PC-3 (cell line): ENCODE results near the gene APMAP. TPM values are rescaled to one million over a fixed set of nuclear protein-coding genes. Genes with fewer than 3 reads are reported as not detected.

Experiments
- ATAC-seq: fragments of 200-7000 bp; cut with Tn5 transposase; 2 replicates; pipeline ENCODE4 v1.9.1; 2020; ENCODE audit warnings: mild to moderate bottlenecking, moderate library complexity
- BruUV-seq: library from RNA; stranded (reverse); fragments of 400-500 nt; replicated peaks from 2 replicates; lab custom pipeline; 2021; lab: Mats Ljungman, UMichigan
- CTCF ChIA-PET: fragments of 300-600 bp; sonication (Branson Sonifier 250); formaldehyde crosslinking; loops from one replicate; lab custom pipeline; 2022; ENCODE audit warnings: antibody characterized with exemption; lab: Charles Lee
- POLR2A ChIA-PET: fragments of 300-600 bp; sonication (Branson Sonifier 250); formaldehyde crosslinking; loops from one replicate; lab custom pipeline; 2022; ENCODE audit warnings: antibody characterized with exemption; ENCODE audit not compliant: unreplicated experiment; lab: Charles Lee
- DNase-seq: peaks from one replicate; pipeline ENCODE4 v3.0.0-alpha.2; 2015
- H2AFZ ChIP-seq: fragments of 300-600 bp; sonication (generic); 2 replicates; pipeline ENCODE4 v1.6.0; 2016; ENCODE audit warnings: antibody characterized with exemption, low read length
- H3F3A ChIP-seq: fragments of 300-600 bp; sonication (generic); one replicate; pipeline ENCODE4 v1.6.0; 2017; ENCODE audit warnings: antibody characterized with exemption, low read length, control low read depth, mild to moderate bottlenecking; ENCODE audit not compliant: unreplicated experiment
- H3K27ac ChIP-seq: fragments of 300-600 bp; sonication (generic); 2 replicates; pipeline ENCODE4 v1.5.1; 2016; ENCODE audit warnings: mild to moderate bottlenecking, low read length
- H3K27me3 ChIP-seq: fragments of 300-600 bp; sonication (generic); 2 replicates; pipeline ENCODE4 v1.6.1; 2016; ENCODE audit warnings: low read length, mixed read lengths
- H3K36me3 ChIP-seq: fragments of 300-600 bp; sonication (generic); 2 replicates; pipeline ENCODE4 v1.6.1; 2016; ENCODE audit warnings: low read depth, mixed run types, low read length, mixed read lengths
- H3K4me1 ChIP-seq: fragments of 300-600 bp; sonication (generic); 2 replicates; pipeline ENCODE4 v1.5.1; 2016; ENCODE audit warnings: low read length; ENCODE audit not compliant: insufficient read depth
- H3K4me2 ChIP-seq: fragments of 300-600 bp; sonication (generic); 2 replicates; pipeline ENCODE4 v1.6.0; 2016; ENCODE audit warnings: low read length
- H3K4me3 ChIP-seq: fragments of 300-600 bp; sonication (generic); 2 replicates; pipeline ENCODE4 v1.5.1; 2016; ENCODE audit warnings: mild to moderate bottlenecking, low read length, mixed read lengths
- H3K79me2 ChIP-seq: fragments of 300-600 bp; sonication (generic); 2 replicates; pipeline ENCODE4 v1.6.1; 2017; ENCODE audit warnings: low read length, mixed read lengths
- H3K9ac ChIP-seq: fragments of 300-600 bp; sonication (generic); 2 replicates; pipeline ENCODE4 v1.6.0; 2016; ENCODE audit warnings: mild to moderate bottlenecking, low read length
- H3K9me2 ChIP-seq: fragments of 300-600 bp; sonication (generic); replicated peaks from 2 replicates; pipeline ENCODE4 v1.6.1; 2016; ENCODE audit warnings: mixed run types, low read length, mixed read lengths
- H3K9me3 ChIP-seq: fragments of 300-600 bp; sonication (generic); 2 replicates; pipeline ENCODE4 v1.6.1; 2016; ENCODE audit warnings: low read length, mixed read lengths
- H4K20me1 ChIP-seq: fragments of 300-600 bp; sonication (generic); 2 replicates; pipeline ENCODE4 v1.6.1; 2016; ENCODE audit warnings: low read length, mixed read lengths
- CTCF ChIP-seq: fragments of 300-600 bp; sonication (generic); conservative IDR thresholded peaks from 2 replicates; pipeline ENCODE4 v1.5.1; 2017; ENCODE audit warnings: antibody characterized with exemption, low read depth, mild to moderate bottlenecking, low read length
- EZH2 ChIP-seq: fragments of 300-600 bp; sonication (generic); IDR thresholded peaks from one replicate; pipeline ENCODE4 v1.6.1; 2017; ENCODE audit warnings: antibody characterized with exemption, mild to moderate bottlenecking, low read length; ENCODE audit not compliant: unreplicated experiment
- EZH2phosphoT487 ChIP-seq: fragments of 300-600 bp; sonication (generic); IDR thresholded peaks from 2 replicates; pipeline ENCODE4 v1.6.1; 2018; ENCODE audit warnings: mild to moderate bottlenecking, antibody characterized with exemption, low read length, borderline replicate concordance
- intact Hi-C: fragments of 100-400 bp; cut with micrococcal nuclease; formaldehyde crosslinking; loops from 2 replicates; pipeline ENCODE4 v1.9.0; 2023
- total RNA-seq: library from RNA; depleted of rRNA; stranded (reverse); fragments of >200 nt; gene quantifications from 2 replicates; pipeline ENCODE4 v1.2.3, GENCODE V29; 2014

Gene APMAP
- total RNA-seq, 1 experiment from 2014 or later: 134 TPM

GRCh38 chr20:25030649-25031207 lies 38.2 kb upstream of the APMAP start:
- intact Hi-C loops: no loop called here
- H3K9ac ChIP-seq: no peak overlapping the region
- TF ChIP-seq EZH2 (no peak), EZH2phosphoT487 (no peak), CTCF (no peak)
- H3K4me2 ChIP-seq: no peak overlapping the region
- no peaks in the 10 kb centered on the region for H4K20me1 ChIP-seq
- H3K27ac ChIP-seq: no peak overlapping the region
- H3K79me2 ChIP-seq: no peaks in the 10 kb centered on the region
- no peak overlapping the region for H3K4me3 ChIP-seq
- no peaks in the 10 kb centered on the region for H3K9me3 ChIP-seq
- no peaks in the 10 kb centered on the region for H3K27me3 ChIP-seq
- no peaks in the 10 kb centered on the region for H3F3A ChIP-seq
- DNase-seq (no peak), ATAC-seq (no peak)
- no peaks in the 10 kb centered on the region for H3K36me3 ChIP-seq
- ChIA-PET CTCF (no interaction called here), POLR2A (no interaction called here)
- H3K4me1 ChIP-seq: no peaks in the 10 kb centered on the region
- no peak overlapping the region for H2AFZ ChIP-seq
- BruUV-seq: no TSS peak
- no peaks in the 10 kb centered on the region for H3K9me2 ChIP-seq

- Histone ChIP-seq H3K4me1 (no peaks in the 10 kb centered on the region), H2AFZ (no peak overlapping the region), H3F3A (no peaks in the 10 kb centered on the region), H3K79me2 (no peaks in the 10 kb centered on the region), H4K20me1 (no peaks in the 10 kb centered on the region), H3K9me3 (no peaks in the 10 kb centered on the region), H3K9ac (no peak overlapping the region), H3K36me3 (no peaks in the 10 kb centered on the region), H3K27me3 (no peaks in the 10 kb centered on the region), H3K27ac (no peak overlapping the region), H3K9me2 (no peaks in the 10 kb centered on the region), H3K4me3 (no peak overlapping the region), H3K4me2 (no peak overlapping the region)
- no TSS peak for BruUV-seq
- DNase-seq (no peak), ATAC-seq (no peak)
- TF ChIP-seq EZH2phosphoT487 (no peak), CTCF (no peak), EZH2 (no peak)
- ChIA-PET CTCF (no interaction called here), POLR2A (no interaction called here)
- intact Hi-C loops: no loop called here
Observed at GRCh38 chr20:25030007-25030648, 37.6 kb upstream of the APMAP start.

- BruUV-seq: no TSS peak
Observed at GRCh38 chr20:25025986-25026605, 33.5 kb upstream of the APMAP start.

More at GRCh38 chr20:25025986-25026605, 33.5 kb upstream of the APMAP start:
- no peaks in the 10 kb centered on the region for H3K9me2 ChIP-seq
- H3K9me3 ChIP-seq: no peaks in the 10 kb centered on the region
- H3K27ac ChIP-seq: no peak overlapping the region
- H2AFZ ChIP-seq: no peak overlapping the region
- H3K4me1 ChIP-seq: peaks cover 8% of the 10 kb centered on the region; the same call in 1 of the 2 replicates
- no peak overlapping the region for H3K4me2 ChIP-seq
- no peaks in the 10 kb centered on the region for H3K79me2 ChIP-seq
- ATAC-seq (no peak), DNase-seq (no peak)
- H3F3A ChIP-seq: no peaks in the 10 kb centered on the region
- H3K9ac ChIP-seq: no peak overlapping the region
- intact Hi-C loops: no loop called here
- TF ChIP-seq CTCF: no peak
- TF ChIP-seq EZH2: no peak
- no peak for TF ChIP-seq EZH2phosphoT487
- no peaks in the 10 kb centered on the region for H4K20me1 ChIP-seq
- ChIA-PET CTCF (no interaction called here), POLR2A (no interaction called here)
- no peaks in the 10 kb centered on the region for H3K36me3 ChIP-seq
- no peaks in the 10 kb centered on the region for H3K27me3 ChIP-seq
- no peak overlapping the region for H3K4me3 ChIP-seq
